OCI-LY3 (cell line): ENCODE data around the gene CPNE4.

Source experiments
- H2AFZ ChIP-seq: fragments of 200-600, 300-600 bp; shearing (Covaris generic); 2 replicates; pipeline ENCODE4 v1.6.0; 2014; ENCODE audit warnings: antibody characterized with exemption, low read depth, low read length
- H3K27ac ChIP-seq: fragments of 200-600, 300-600 bp; sonication (generic); 2 replicates; pipeline ENCODE4 v1.5.1; 2014; ENCODE audit warnings: mild to moderate bottlenecking, low read length, moderate library complexity, mixed read lengths
- H3K27me3 ChIP-seq: fragments of 200-600, 300-600 bp; sonication (generic); 2 replicates; pipeline ENCODE4 v1.6.1; 2014; ENCODE audit warnings: low read depth, low read length, mixed read lengths
- H3K36me3 ChIP-seq: fragments of 200-600, 300-600 bp; sonication (generic); replicated peaks from 2 replicates; pipeline ENCODE3; 2014; ENCODE audit warnings: low read depth, low read length, mixed read lengths
- H3K4me1 ChIP-seq: fragments of 300-600, 200-600 bp; sonication (generic); 2 replicates; pipeline ENCODE4 v1.6.1; 2014; ENCODE audit warnings: low read length, mixed read lengths
- H3K4me2 ChIP-seq: fragments of 200-600, 300-600 bp; sonication (generic); 2 replicates; pipeline ENCODE4 v1.6.1; 2014; ENCODE audit warnings: low read length, mixed read lengths
- H3K4me3 ChIP-seq: fragments of 300-600, 200-600 bp; sonication (generic); 2 replicates; pipeline ENCODE4 v1.5.1; 2014; ENCODE audit warnings: antibody characterized with exemption, mild to moderate bottlenecking, low read length, moderate library complexity
- H3K79me2 ChIP-seq: fragments of 300-600, 200-600 bp; shearing (Covaris generic); 2 replicates; pipeline ENCODE4 v1.6.1; 2014; ENCODE audit warnings: mild to moderate bottlenecking, low read length, mixed read lengths
- H3K9ac ChIP-seq: fragments of 300-600, 200-600 bp; shearing (Covaris generic); 2 replicates; pipeline ENCODE4 v1.6.0; 2014; ENCODE audit warnings: mild to moderate bottlenecking, low read length, moderate library complexity
- H3K9me3 ChIP-seq: fragments of 200-600, 300-600 bp; shearing (Covaris generic); 2 replicates; pipeline ENCODE4 v1.6.1; 2014; ENCODE audit warnings: low read length, mixed read lengths; ENCODE audit not compliant: insufficient read depth
- H4K20me1 ChIP-seq: fragments of 200-600, 300-600 bp; sonication (generic); 2 replicates; pipeline ENCODE4 v1.6.1; 2016; ENCODE audit warnings: low read length, mixed read lengths; ENCODE audit not compliant: insufficient read depth
- CTCF ChIP-seq: fragments of 200-600, 300-600 bp; sonication (generic); IDR thresholded peaks from 2 replicates; pipeline ENCODE4 v1.5.1; 2014; ENCODE audit warnings: antibody characterized with exemption, low read length, low read depth
- EZH2phosphoT487 ChIP-seq: fragments of 200-600 bp; shearing (Covaris generic); IDR thresholded peaks from 2 replicates; pipeline ENCODE4 v1.6.1; 2018; ENCODE audit warnings: antibody characterized with exemption, mixed run types, low read depth

The CPNE4 gene

GRCh38 chr3:131739211-131739610, 295.6 kb downstream of the CPNE4 start:
- no peaks in the 10 kb centered on the region for H3K36me3 ChIP-seq
- no peaks in the 10 kb centered on the region for H3K9me3 ChIP-seq
- no peak overlapping the region for H3K27ac ChIP-seq
- H3K27me3 ChIP-seq = no peaks in the 10 kb centered on the region
- no peak overlapping the region for H2AFZ ChIP-seq
- H3K4me3 ChIP-seq = no peak overlapping the region
- no peak overlapping the region for H3K9ac ChIP-seq
- H4K20me1 ChIP-seq = no peaks in the 10 kb centered on the region
- H3K4me1 ChIP-seq = peaks cover 33% of the 10 kb centered on the region
- peak overlapping the region; percentile 29; the same call in 1 of the 2 replicates for H3K4me2 ChIP-seq
- TF ChIP-seq EZH2phosphoT487 (no peak), CTCF (no peak)
- no peaks in the 10 kb centered on the region for H3K79me2 ChIP-seq

- Histone ChIP-seq H3K27ac (no peak overlapping the region), H3K27me3 (no peaks in the 10 kb centered on the region), H3K79me2 (no peaks in the 10 kb centered on the region), H3K4me2 (no peak overlapping the region), H3K9me3 (no peaks in the 10 kb centered on the region), H4K20me1 (no peaks in the 10 kb centered on the region), H3K4me1 (peaks cover 43% of the 10 kb centered on the region), H3K36me3 (no peaks in the 10 kb centered on the region), H3K4me3 (no peak overlapping the region), H3K9ac (no peak overlapping the region), H2AFZ (no peak overlapping the region)
- no peak for TF ChIP-seq CTCF
- TF ChIP-seq EZH2phosphoT487 = no peak
Observed at GRCh38 chr3:131738095-131738494, 296.7 kb downstream of the CPNE4 start.

- TF ChIP-seq CTCF = no peak
- no peak for TF ChIP-seq EZH2phosphoT487
Observed at GRCh38 chr3:131735544-131735943, 299.3 kb downstream of the CPNE4 start.

GRCh38 chr3:131735116-131735515, 299.7 kb downstream of the CPNE4 start:
- H3K27ac ChIP-seq = no peak overlapping the region

More at GRCh38 chr3:131735544-131735943, 299.3 kb downstream of the CPNE4 start:
- Histone ChIP-seq H2AFZ (no peak overlapping the region), H3K27me3 (no peaks in the 10 kb centered on the region), H3K27ac (no peak overlapping the region), H3K79me2 (no peaks in the 10 kb centered on the region), H4K20me1 (no peaks in the 10 kb centered on the region), H3K9ac (no peak overlapping the region), H3K4me3 (no peak overlapping the region), H3K4me1 (peaks cover 69% of the 10 kb centered on the region), H3K4me2 (no peak overlapping the region), H3K9me3 (no peaks in the 10 kb centered on the region), H3K36me3 (no peaks in the 10 kb centered on the region)

More at GRCh38 chr3:131735116-131735515, 299.7 kb downstream of the CPNE4 start:
- Histone ChIP-seq H3K9me3 (no peaks in the 10 kb centered on the region), H3K4me3 (no peak overlapping the region), H3K36me3 (no peaks in the 10 kb centered on the region), H2AFZ (no peak overlapping the region), H3K79me2 (no peaks in the 10 kb centered on the region), H4K20me1 (no peaks in the 10 kb centered on the region), H3K4me1 (peaks cover 73% of the 10 kb centered on the region), H3K4me2 (no peak overlapping the region), H3K27me3 (no peaks in the 10 kb centered on the region), H3K9ac (no peak overlapping the region)
- TF ChIP-seq EZH2phosphoT487 = no peak
- TF ChIP-seq CTCF = no peak
